MM.1S (cell line): Measurements from ENCODE around the gene GJA3.

Experiments
- CTCF ChIP-seq: fragments of 300-600 bp; sonication (generic); IDR thresholded peaks from 2 replicates; pipeline ENCODE4 v1.5.1; 2016; ENCODE audit warnings: antibody characterized with exemption, low read length, mixed read lengths
- EZH2phosphoT487 ChIP-seq: fragments of 300-600 bp; sonication (generic); IDR thresholded peaks from 2 replicates; pipeline ENCODE4 v1.6.1; 2018; ENCODE audit warnings: antibody characterized with exemption, low read length

- no peak for TF ChIP-seq EZH2phosphoT487
- TF ChIP-seq CTCF: no peak
Measured at GRCh38 chr13:20129076-20129475, 31.8 kb downstream of the GJA3 start.
